Fibroblast of skin of back (primary cell): ENCODE results near the gene NHSL1.
"Not testable (repeated sequence)": the region's sequence is repeated elsewhere in the genome, so short reads cannot be mapped to it uniquely, and the experiment has no call there.

Source experiments
- DNase-seq: peaks from one replicate; pipeline ENCODE4 v3.0.0-alpha.2; 2013

Gene NHSL1

DNA sequence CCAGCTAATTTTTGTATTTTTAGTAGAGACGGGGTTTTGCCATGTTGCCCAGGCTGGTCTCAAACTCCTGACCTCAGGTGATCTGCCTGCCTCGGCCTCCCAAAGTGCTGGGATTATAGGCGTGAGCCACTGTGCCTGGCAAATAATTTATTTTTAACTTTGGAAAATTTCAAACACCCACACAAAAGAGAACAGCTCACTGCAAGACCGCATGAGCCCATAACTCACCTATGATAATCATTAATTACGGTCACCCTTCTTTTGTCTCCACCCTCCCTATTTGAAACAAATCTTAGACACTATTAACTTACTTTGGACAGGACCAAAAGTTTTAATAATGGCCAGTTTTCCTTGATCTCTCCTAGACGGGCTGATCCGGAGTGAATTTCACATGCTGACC, 74.0 kb downstream of the NHSL1 start:
- not testable (repeated sequence) for DNase-seq

DNA sequence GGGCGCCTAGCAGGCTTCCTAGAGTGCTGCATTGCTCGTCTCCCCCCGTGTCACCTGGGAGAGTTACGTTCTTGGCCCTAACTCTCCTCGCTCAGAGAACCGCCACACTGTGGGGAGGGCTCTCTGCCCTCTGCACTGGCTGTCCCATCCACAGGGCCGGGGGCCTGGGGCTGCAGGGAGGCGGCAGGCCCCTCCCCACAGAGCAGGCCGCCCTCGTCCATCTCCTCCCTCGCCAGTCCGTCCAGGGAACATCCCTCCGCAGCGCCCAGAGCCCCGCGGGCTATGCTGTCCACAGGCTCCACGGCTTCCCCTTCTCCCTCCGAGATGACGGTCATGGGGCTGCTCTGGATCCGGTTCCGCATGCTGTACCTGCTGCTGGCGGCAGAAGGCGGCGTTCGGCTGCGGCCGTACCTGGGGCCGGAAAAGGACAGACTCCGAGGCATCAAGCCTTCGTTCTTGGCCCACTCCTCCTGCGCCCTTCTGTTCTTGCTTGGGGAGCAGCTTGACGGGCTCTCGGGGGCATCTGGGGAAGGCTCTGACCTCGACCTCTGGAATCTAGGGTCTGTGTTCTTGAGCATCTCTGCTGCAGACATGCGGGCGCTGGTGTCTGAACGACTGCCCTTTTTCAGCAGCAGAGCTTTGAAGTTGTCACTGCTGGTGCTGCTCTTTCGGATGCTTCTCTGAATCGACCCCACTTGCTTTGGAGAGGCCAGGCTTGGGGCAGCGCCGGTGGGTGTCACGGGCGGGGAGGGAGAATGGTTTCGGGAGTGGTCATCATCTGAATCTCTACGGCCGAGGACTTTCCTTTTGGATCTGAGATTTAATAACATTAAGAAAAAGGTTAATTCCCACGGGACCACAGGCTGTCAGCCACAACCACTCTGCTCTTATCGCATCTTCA, 75.0 kb downstream of the NHSL1 start:
- DNase-seq, result no peak

DNA sequence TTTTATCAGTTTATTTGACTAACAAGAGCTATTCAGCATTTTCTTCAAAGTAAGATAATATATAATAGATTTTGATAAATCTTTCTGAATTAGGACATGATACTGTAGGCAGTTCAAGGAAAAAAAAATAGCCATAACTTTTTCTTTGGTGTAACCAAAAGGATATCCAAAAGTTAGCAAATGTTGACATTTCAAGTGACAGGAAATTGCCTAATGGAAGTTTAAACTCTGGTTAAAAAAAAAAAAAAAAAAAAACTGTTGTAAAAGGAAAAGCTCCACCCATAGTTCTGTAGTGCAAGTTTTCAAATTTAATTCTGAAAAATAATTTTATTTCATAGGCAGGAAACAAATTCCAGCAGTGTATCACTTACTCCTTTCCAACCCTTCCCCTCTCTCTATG, 76.4 kb downstream of the NHSL1 start:
- DNase-seq, result no peak

DNA sequence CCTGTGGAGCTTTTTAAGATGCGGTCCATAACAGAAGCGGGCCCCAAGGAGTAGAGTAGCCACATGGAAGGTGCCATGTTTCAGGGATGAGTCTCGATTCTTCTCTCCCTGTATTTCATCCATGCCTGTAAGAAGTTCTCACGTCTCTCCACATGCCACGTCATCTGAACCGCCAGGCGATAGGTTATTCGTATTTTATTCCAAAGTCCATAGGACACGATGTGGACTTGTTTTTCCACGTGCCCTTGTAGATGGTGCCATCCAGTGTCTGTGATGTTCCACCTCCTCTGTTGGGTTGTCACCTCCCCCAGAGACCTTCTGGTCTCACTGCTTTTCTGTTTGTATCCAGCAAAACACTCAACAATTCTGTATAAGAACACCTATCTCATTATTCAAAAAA, 77.7 kb downstream of the NHSL1 start:
- no peak for DNase-seq

DNA sequence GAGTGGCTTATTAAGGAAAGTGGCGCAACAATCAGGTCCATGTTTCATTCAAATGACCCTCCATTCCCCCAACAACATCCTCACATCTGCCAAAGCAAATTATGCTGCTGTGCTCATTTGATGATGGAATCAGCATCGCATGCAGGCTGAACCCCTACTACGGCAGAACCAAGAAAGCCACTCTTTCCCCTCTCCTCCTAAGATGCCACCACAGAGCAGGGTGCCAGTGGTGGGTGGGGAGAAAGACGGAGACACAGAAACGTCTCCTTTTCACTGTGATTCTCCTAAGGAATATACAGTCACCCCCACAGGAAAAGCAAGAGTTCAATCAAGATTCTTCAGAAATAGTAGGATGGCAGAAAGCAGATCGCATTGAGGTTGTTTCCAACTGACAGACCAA, 78.2 kb downstream of the NHSL1 start:
- no peak for DNase-seq

DNA sequence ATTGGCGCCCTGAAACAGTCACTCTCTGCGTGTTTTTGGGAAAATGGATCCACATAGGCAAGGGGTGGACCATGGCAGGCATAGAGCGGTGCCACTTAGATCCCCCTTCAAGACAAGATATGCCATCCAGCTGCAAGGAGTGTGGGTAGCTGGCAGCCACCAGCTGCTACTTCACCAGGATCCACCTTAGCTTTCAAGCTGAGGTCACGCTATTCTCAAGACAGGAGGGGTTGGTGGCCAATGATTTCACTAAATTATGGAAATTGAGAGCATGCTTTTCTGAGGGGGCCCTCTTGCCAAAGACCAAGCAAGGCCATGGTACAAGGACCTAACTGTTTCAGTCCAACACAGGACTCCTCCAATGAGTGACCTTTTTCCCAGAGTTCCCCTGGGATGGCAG, 78.9 kb downstream of the NHSL1 start:
- DNase-seq, result no peak

DNA sequence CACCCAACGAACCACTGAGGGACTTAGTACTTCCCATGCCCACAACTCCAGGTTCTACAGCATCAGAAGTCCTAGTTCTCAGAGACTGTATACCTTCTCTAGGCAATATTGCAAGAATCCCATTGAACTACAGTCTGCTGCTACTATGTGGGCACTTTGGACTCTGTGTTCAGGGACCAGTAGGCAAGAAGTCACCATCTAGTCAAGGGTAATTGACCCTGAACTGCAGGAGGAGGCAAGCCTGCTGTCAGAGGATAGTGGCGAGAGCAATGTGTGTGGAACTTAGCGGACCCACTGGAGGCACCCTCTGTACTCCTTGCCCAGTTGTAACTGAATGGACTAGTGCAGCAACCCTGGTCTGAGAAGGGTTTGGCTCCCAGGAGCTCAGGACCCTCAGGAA, 79.5 kb downstream of the NHSL1 start:
- DNase-seq, result no peak

DNA sequence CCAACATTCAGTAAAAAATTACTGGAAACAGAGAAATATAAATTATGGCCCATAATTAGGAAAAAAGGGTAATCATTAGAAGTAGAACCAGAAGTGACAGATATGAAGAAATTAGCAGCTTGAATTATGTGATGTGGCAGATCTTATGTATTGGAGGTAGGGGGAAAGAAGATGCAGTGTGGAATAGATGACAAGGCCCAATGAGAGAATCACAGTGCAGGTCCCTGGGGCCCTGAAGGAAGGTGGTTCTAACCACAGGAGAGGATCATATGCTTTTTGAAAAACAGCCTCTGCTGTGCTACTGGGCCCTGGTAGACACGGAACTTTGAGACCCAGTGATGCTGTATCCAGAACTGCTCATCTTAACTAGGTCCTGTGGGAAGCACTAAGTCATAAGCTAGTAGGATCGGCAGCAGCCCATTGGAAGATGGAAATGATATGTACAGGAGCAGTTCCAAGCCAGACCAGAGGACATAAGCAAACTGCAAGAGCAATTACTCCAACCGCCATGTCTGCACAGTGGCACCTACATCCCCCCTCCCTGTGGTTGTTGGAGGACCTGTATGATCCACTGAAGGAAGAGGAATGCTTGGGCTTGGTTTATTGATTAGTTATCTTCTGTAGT, 81.1 kb downstream of the NHSL1 start:
- no peak for DNase-seq

DNA sequence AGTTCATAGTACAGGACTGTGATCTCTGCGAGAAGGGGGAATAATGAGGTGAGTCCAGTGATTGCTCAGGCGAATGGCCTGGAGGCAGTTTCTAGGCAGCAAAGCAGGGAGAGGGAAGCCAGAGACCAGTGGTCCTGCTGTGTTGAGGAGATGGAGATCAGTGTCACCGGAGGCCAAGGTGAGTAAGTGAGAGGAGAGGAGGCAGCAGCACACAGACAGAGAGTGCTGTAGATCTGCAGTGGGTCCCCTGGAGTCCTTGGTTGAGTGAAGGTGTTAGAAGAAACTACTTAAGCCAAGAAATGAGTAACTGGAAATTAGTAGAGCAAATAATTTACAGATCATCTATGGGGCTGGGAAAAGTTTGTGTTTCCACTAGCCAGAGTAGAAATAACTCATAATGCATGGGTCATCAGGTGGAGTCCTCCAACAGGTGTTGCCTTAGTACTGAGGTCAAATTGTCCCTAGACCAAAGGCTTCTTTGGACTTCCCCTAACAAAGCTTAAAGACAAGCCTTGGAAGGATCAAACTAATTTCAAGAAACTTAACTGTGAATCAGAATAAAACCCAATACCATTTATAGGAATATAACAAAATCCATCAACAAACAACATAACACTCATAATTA, 81.7 kb downstream of the NHSL1 start:
- DNase-seq, result no peak

DNA sequence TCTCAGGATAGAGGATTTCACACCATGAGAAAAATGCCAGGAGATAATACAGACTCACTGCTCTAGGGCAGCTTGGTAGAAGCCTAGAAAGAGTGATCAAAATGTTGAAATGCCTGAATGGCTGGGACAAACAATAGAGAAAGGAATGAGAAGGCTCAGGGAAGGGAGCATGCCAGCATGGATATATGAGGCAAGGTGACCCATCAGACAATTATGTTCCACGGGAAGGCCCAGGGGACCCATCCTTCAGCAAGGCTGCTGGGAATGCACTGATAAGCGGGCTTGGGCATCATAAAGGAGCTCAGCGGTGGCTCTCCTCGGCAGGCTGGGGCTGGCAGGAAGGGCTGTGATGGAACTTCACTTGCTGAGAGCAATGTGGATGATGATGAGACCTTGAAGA, 83.1 kb downstream of the NHSL1 start:
- DNase-seq, result peak; percentile 36

DNA sequence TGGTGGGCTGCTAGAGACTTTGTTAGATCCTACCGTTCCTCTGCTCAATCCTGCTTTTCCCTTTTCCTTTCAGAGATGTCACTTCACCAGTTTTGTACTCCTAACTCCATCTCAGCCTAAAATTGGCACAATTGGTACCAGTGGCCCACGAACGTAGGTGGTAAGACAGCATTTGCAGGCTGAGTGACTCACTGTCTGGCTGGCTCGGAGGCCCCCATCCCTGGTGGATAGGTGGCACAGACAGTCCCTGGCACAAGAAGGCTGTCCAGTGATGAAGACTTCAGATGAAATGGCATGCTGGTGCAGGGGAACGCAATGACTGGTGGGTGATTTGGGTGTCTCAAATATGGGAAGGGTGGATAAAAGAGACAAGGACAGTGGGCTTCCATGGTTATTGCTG, 84.2 kb downstream of the NHSL1 start:
- no peak for DNase-seq

DNA sequence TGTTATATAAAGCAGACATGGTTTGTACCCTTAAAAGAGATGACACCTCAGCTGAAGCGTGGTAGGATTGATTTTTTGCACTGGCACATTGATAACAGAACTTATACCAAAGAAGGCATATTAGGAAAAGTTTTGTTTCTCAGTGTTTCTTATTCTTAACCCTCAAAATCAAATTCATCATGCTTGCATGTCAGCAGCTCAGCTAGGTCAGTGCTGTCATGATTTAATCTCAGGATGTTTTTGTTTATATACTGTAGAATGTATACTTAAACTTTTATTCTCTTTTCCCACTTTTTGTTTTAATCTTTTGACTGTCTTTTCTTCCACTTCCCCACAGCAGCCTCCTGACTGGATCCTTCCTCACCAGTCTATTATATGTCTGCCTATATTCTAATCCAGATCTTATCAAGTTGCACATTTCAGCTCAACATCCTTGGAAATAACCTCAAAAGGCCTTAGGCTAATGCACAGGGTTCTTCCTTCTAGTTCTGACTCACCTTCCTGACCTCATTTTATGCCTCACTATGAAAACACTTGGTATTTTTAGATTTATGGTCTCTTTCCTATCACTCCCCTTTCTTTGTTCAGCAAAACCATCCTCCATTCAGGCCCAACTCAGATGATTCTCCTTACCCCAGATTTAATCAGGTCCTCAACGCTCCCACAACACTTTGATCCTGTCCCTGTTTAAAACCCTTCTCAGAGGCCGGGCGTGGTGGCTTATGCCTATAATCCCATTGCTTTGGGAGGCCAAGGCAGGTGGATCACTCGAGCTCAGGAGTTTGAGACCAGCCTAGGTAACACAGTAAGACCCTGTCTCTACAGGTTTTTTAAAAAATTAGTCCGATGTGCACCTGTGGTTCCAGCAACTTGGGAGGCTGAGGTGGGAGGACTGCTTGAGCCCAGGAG, 88.1 kb downstream of the NHSL1 start:
- peak; percentile 79 for DNase-seq

DNA sequence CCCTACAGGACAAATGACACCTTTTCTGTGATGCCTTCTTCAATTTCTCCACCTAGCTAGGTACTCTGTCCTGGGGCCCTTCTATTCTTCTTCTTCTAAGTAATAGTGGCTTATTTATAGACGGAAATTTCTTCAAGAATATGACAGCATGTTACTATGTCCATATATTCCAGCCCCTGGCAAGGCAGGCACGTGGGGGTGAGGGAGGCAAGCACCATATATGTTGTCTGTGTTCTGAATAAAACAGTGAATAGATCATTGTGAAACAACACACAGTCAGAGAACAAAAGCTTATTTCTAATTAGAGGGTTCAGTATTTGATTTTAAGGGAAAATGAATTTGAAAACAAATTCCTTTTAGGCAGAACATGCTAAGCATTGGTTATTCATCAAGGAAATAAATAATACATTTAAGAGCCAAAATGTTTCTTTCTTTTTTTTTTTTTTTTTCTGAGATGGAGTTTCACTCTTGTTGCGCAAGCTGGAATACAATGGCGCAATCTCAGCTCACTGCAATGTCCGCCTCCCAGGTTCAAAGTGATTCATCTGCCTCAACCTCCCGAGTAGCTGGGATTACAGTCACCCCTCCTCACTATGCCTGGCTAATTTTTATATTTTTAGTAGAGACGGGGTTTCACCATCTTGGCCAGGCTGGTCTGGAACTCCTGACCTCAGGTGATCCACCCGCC, 89.1 kb downstream of the NHSL1 start:
- DNase-seq, result no peak

DNA sequence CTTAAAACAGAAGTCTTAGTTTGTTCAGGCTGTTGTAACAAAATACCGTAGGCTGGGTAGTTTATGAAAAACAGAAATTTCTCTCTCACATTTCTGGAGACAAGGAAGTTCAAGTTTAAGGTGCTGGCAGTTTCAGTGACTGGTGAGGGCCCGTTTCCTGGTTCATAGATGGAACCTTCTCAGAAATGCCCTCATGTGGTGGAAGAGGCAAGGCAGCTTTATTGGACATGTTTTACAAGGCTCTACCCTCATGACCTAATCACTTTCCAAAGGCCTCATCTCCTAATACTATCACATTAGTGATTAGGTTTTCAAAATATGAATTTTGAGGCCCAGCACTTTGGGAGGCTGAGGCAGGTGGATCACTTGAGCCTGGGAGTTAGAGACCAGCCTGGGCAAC, 92.9 kb downstream of the NHSL1 start:
- no peak for DNase-seq

DNA sequence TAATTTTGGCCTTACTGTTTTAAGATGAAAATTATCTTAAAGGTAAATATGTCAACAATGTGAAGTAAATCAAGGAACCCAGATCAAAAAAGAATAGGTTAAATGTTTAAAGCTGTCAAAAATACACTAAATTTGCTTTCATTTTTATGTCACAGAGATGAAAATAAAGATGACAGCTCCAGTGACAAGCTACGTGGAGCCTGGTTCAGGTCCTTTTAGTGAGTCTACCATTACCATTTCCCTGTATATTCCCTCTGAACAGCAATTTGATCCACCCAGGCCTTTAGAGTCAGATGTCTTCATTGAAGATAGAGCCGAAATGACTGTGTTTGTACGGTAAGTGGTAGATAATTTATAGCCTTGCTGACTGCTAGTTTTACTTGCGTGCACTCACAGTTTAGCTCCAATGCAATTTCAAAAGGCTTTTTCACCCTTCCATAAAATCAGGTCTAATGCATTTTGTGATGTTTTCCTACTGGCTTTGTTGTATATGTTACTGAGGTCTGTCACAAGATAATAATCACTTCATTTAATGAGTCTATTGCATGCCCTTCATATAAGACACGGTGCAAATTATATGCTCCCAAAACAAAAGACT, 93.4 kb downstream of the NHSL1 start:
- DNase-seq, result no peak

DNA sequence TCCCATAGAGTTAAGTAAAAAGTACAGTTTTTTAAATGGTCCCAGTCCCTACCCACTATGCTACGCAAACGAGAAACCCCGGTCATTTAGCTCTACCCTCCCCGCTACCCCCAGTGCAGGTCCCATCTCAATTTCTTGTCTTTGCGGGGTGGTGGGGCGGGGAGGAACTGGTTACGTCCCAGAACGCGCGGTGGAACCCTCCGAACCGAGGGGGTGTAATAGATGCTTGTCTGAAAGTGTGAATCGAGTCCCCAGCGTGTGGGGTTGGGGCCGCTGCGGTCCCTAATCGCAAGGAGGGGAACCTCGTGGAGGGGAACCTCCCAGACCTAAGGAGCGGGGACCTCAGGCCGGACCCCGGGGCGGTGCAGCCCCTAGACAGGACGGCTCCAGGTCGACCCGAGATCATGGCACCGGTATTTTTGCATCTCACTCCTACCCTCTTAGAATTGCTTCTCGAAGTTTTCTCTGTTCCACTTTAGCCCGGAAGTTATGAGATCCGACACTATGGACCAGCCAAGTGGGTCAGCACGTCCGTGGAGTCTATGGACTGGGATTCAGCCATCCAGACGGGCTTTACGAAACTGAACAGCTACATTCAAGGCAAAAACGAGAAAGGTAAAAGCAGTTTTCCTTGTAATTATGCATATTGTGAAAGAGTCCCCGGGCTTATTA, 94.5 kb downstream of the NHSL1 start:
- no peak for DNase-seq

DNA sequence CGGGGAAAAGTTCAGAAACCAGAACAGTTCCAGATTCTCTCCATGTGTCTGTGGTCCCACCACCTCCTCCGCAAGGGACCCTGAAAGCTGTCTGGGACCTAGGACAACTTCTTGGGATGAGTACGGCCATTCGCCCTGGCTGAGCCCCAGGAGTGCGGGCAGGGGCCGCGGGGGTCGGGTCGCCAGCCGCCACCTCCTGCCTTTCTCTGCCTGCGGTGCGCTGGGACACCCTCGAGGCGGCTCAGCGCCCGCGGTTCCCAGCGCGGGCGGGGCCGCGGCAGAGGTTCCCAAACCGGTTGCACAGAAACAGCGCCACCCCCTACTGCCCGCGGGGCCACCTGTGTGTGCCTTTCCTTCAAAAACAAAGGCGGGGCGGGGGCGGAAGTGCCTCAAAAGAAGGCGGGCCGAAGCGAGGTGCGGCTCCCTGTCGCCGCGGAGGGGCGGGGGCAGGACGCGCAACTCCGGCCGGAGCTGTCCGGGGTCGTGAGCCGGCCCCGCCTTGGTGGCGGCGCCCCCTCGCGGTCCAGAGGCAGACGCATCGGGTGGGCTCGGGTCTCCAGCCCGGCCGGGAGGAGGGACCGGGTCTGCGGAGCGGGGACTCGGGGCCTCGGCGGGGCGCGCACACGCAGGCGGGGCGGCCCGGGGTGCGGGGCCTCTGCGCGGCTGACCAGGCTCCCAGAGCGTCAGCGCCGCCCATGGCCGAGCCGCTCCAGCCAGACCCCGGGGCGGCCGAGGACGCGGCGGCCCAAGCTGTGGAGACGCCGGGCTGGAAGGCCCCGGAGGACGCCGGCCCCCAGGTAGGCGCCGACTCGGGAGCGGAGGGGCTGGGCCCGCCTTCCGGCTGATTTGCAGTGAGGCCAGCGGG, 95.3 kb downstream of the NHSL1 start, which contains the start of gene HEBP2:
Gene HEBP2 (plus strand): TSS at position 423 of the 865 bp plus-strand sequence. CDS start 273 bp downstream, at position 696.
- DNase-seq, result peak; percentile 83

DNA sequence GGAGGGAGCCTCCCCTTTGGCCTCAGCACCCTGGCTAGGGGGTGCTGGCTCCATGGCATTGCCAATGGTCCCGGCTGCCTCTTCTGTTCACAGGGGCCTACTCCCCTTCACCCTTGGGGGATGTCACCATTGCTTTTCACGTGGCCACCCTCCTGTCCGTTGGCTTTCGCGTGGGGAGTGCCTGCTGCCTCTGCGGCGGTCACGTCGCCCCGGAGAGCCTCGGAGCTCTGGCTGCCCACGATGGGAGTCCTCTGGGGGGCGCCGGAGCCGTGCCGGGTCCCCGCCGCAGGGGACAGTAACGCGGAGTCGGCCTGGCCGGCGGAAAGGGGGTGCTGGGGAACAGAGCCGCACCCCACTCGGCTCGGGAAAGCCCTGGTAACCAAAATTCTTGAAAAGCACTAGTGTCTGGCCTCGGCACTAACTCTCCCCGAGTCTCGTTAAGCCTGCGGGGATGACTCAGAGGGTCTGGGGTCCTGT, 95.9 kb downstream of the NHSL1 start:
- peak; percentile 40 for DNase-seq

DNA sequence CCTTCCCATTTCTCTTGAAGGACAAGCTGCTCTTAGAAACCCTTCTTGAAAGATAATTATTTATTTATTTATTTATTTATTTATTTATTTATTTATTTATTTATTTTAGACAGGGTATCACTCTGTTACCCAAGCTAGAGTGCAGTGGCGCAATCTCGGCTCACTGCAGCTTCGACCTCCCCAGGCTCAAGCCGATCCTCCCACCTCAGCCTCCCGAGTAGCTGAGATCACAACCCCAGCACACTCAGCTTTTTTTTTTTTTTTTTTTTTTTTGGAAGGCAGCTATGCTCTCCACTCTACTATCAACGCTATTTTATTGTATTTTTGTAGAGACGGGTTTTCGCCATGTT, 96.5 kb downstream of the NHSL1 start:
- DNase-seq, result no peak
